A549 (cell line): ENCODE results near the gene JMJD4. TPM values are rescaled to one million over a fixed set of nuclear protein-coding genes. Genes with fewer than 3 reads are reported as not detected.

Source experiments
- ATAC-seq, 2 experiments: fragments of 200-7000 bp in 1 of 2; fragments of >200 bp in 1 of 2; cut with Nextera tagmentation in 1 of 2; cut with Tn5 transposase in 1 of 2; 3 replicates each; pipeline versions ENCODE4 v1.8.0 to v1.9.1; 2018 to 2020; ENCODE audit warnings: mild to moderate bottlenecking in 1 of 2, moderate library complexity in 1 of 2
- CTCF ChIA-PET: fragments of 300-600 bp; sonication (Branson Sonifier 250); formaldehyde crosslinking; extraction: SDS; loops from one replicate; lab custom pipeline; 2021; ENCODE audit warnings: antibody characterized with exemption, inconsistent platforms; lab: Yijun Ruan, JAX
- POLR2A ChIA-PET: fragments of 350-600 bp; formaldehyde crosslinking; extraction: SDS; loops from one replicate; lab custom pipeline; 2021; ENCODE audit warnings: antibody characterized with exemption, inconsistent platforms; lab: Yijun Ruan, JAX
- DNase-seq, 2 experiments: peaks; one replicate each; pipeline versions ENCODE4 v3.0.0 to v3.0.0-alpha.2; 2011 to 2016; ENCODE audit warnings: low read depth in 1 of 2, low spot score in 1 of 2
- FAIRE-seq: peaks from 2 replicates; lab custom pipeline; 2011; peaks lifted over from hg19 to GRCh38; lab: Jason Lieb, UNC
- H3K27ac ChIP-seq, 2 experiments: fragments of >200 bp; sonication (Bioruptor Twin); formaldehyde crosslinking; 3 replicates each; pipeline ENCODE4 v1.5.1; 2016 to 2017
- H3K4me1 ChIP-seq: fragments of >200 bp; sonication (Bioruptor Twin); formaldehyde crosslinking; 3 replicates; pipeline ENCODE4 v1.6.1; 2016
- H3K4me2 ChIP-seq: fragments of >200 bp; sonication (Bioruptor Twin); formaldehyde crosslinking; 3 replicates; pipeline ENCODE4 v1.6.1; 2016
- H3K4me3 ChIP-seq: fragments of >200 bp; sonication (Bioruptor Twin); formaldehyde crosslinking; 3 replicates; pipeline ENCODE4 v1.5.1; 2016
- H3K9me3 ChIP-seq: fragments of >200 bp; sonication (Bioruptor Twin); formaldehyde crosslinking; 3 replicates; pipeline ENCODE4 v1.6.1; 2016
- CBX2 ChIP-seq: fragments of 200-600 bp; sonication (generic); IDR thresholded peaks from 2 replicates; pipeline ENCODE4 v1.6.1; 2016; ENCODE audit warnings: low read depth, mild to moderate bottlenecking, borderline replicate concordance
- CBX8 ChIP-seq: fragments of 200-600 bp; sonication (generic); IDR thresholded peaks from 2 replicates; pipeline ENCODE4 v1.6.1; 2016
- CHD4 ChIP-seq: fragments of 200-600 bp; sonication (generic); IDR thresholded peaks from 2 replicates; pipeline ENCODE4 v1.6.1; 2016; ENCODE audit warnings: antibody characterized with exemption, mild to moderate bottlenecking, borderline replicate concordance
- MAZ ChIP-seq: fragments of 150-350 bp; IDR thresholded peaks from 2 replicates; pipeline ENCODE4 v1.6.1; 2014; ENCODE audit warnings: antibody characterized with exemption, low read depth, low read length, borderline replicate concordance
- RAD21 ChIP-seq, 2 experiments: fragments of >200 bp in 1 of 2; sonication (Bioruptor Twin) in 1 of 2; formaldehyde crosslinking in 1 of 2; IDR thresholded peaks in 1 of 2; conservative IDR thresholded peaks in 1 of 2; 2 replicates in 1 of 2; 3 replicates in 1 of 2; pipeline ENCODE4 v1.6.1; 2012 to 2018; ENCODE audit warnings: inconsistent platforms in 1 of 2
- RCOR1 ChIP-seq: fragments of 150-350 bp; IDR thresholded peaks from 2 replicates; pipeline ENCODE4 v1.6.1; 2014; ENCODE audit warnings: antibody characterized with exemption, low read length, low read depth
- SMC3 ChIP-seq: fragments of >200 bp; sonication (Bioruptor Twin); formaldehyde crosslinking; IDR thresholded peaks from 3 replicates; pipeline ENCODE4 v1.6.1; 2018; ENCODE audit warnings: inconsistent platforms
- ZFP36 ChIP-seq: fragments of 450-650 bp; IDR thresholded peaks from 2 replicates; pipeline ENCODE4 v1.6.1; 2014; ENCODE audit warnings: borderline replicate concordance; ENCODE audit not compliant: partially characterized antibody
- WGBS: methylation state at CpG from one replicate; pipeline ENCODE4 v1.1.6; 2017; ENCODE audit errors: missing lambda C conversion rate; 5-methylcytosine and 5-hydroxymethylcytosine counted together
- polyA plus RNA-seq, 4 experiments: library from polyadenylated mRNA; depleted of rRNA in 3 of 4; stranded (reverse); fragments of >200 nt; fragmentation: RNase III in 1 of 4; extraction: RNeasy Plus Mini Kit Qiagen cat#74134 plus additional on column Dnase treatment in 1 of 4; gene quantifications; 2 replicates in 3 of 4; 3 replicates in 1 of 4; pipeline ENCODE4 v1.2.3, GENCODE V29; 2011 to 2017
- TF ChIP-seq, protein P1 (sequence below): IDR thresholded peaks from 2 replicates; pipeline ENCODE4 v1.6.1; 2012
- TF ChIP-seq, protein P2 (sequence below): fragments of >200 bp; sonication (Bioruptor Twin); formaldehyde crosslinking; IDR thresholded peaks from 3 replicates; pipeline ENCODE4 v1.5.1; 2016
- TF ChIP-seq, protein P3 (sequence below): fragments of >200 bp; sonication (Bioruptor Twin); formaldehyde crosslinking; IDR thresholded peaks from 3 replicates; pipeline ENCODE4 v1.6.1; 2016
- TF ChIP-seq, protein P4 (sequence below): fragments of 250-450 bp; sonication (Bioruptor Pico); IDR thresholded peaks from 2 replicates; pipeline ENCODE4 v1.5.0; 2020; ENCODE audit warnings: low read depth, mild to moderate bottlenecking, moderate library complexity

The JMJD4 gene
- polyA plus RNA-seq, 2 of the 4 experiments (the other 2 are of a cell fraction): 18.8 to 21.2 TPM

DNA sequence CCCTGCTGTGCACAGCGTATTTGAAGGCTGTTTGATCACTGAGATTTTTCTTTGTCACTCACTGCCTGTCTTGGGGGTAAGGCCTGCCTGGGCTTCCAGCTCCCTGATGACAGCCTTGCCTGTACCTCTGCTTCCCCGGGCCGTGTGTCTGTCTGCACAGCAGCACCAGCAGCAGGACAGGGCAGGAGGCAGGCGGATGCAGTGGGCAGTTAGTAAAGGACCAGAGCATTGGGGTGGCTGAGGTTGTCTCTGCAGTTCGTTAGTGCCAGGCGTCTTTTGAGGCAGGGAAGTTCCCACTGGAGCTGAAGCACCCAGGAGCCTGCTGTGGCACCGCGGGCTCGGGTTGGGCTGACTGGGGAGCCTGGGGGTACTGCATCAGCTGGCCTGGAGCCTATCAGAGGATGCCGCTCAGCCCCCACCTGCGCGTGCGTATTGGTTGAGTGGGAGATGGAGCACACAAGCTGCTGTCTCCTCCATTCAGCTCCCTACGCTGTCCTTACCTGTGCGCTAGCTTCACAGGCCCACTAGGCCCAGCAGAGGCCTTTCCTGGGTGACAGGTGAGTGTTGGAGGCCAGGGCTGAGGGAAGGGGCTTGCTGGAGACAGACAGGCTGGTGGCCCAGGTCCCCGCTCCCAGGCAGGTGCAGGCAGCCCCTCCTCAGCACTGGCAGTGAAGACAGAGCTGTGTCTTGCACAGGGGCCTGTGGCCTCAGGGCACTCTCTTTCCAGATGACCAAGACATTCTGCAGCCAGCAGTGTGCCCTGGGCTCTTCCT lies 28.3 kb upstream of the JMJD4 start:
- no peak for FAIRE-seq
- ChIA-PET CTCF (interaction anchor here (0.7 to 9.8 kb wide), 22 partner anchors 8 to 311 kb away, joined by 3 to 166 read pairs (median 4); partner anchors contain the start of genes JMJD4 and WNT9A), POLR2A (no interaction called here)
- H3K4me3 ChIP-seq: no peak overlapping the region
- TF ChIP-seq MAZ (no peak), CBX2 (no peak), RCOR1 (no peak)
- no peak for DNase-seq
- 94% methylated on average over 12 of the region's 16 CpGs for WGBS
- H3K4me1 ChIP-seq: peaks cover 34% of the 10 kb centered on the region
- ATAC-seq: peak in 1 of 2 experiments; percentile 13; a peak in 2 of 6 replicates
- H3K27ac ChIP-seq: peak overlapping the region; percentile 62 to 74; a peak in 4 of 6 replicates
- no peaks in the 10 kb centered on the region for H3K9me3 ChIP-seq
- peak overlapping the region; percentile 52 for H3K4me2 ChIP-seq

DNA sequence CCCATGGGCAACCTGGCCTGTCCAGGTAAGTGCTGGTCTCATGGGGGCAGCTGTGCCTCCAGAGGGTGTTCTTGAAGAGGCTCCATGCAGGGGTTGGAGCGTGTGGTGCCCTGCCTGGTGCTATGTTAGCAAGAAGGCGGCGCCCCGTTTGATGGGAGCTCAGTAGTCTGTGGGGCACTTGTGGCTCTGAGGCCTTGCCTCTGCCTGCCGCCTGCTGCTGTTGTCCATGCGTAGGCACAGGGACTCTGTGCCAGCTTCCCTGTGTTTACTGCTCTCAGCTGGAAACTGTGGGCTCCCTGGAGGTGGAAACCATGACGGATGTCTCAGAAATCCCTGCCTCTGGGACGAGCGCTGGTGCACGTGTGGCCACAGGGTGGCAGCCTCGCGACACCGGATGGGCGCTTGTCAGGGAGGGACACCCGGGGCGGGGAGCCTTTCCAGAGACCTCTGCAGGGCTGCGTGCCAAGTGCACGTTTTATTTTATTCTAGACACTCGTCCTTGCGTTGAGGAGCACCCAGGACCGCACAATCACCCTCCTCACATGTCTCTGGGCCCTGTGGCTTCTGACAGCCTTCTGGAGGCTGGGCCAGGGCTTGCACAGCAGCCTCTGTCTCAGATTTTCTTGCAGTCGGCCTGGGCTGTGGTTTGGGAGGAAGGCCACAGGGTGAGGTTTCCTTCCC lies 27.3 kb upstream of the JMJD4 start:
- TF ChIP-seq SMC3: peak; percentile 93
- TF ChIP-seq CBX8: no peak
- TF ChIP-seq, protein P1, sequence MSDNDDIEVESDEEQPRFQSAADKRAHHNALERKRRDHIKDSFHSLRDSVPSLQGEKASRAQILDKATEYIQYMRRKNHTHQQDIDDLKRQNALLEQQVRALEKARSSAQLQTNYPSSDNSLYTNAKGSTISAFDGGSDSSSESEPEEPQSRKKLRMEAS: peak; percentile 72
- TF ChIP-seq, protein P2, sequence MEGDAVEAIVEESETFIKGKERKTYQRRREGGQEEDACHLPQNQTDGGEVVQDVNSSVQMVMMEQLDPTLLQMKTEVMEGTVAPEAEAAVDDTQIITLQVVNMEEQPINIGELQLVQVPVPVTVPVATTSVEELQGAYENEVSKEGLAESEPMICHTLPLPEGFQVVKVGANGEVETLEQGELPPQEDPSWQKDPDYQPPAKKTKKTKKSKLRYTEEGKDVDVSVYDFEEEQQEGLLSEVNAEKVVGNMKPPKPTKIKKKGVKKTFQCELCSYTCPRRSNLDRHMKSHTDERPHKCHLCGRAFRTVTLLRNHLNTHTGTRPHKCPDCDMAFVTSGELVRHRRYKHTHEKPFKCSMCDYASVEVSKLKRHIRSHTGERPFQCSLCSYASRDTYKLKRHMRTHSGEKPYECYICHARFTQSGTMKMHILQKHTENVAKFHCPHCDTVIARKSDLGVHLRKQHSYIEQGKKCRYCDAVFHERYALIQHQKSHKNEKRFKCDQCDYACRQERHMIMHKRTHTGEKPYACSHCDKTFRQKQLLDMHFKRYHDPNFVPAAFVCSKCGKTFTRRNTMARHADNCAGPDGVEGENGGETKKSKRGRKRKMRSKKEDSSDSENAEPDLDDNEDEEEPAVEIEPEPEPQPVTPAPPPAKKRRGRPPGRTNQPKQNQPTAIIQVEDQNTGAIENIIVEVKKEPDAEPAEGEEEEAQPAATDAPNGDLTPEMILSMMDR: peak; percentile 89
- no peak for TF ChIP-seq CHD4
- peak; percentile 91 to 94 for TF ChIP-seq RAD21 (conservative IDR thresholded peaks at IDR 0.05 in 1 of 2, IDR thresholded peaks at IDR 0.05 in 1 of 2)
- CTCF ChIA-PET: interaction anchor here (0.6 to 9.8 kb wide), 43 partner anchors 7 to 1565 kb away, joined by 3 to 166 read pairs (median 4); partner anchors contain the start of genes JMJD4 and WNT9A
- peaks cover 34% of the 10 kb centered on the region for H3K4me1 ChIP-seq
- WGBS: 26% methylated on average over 20 of the region's 22 CpGs
- peak; percentile 86 to 95 for ATAC-seq
- peak; percentile 79 to 98 for DNase-seq
- POLR2A ChIA-PET: no interaction called here
- FAIRE-seq: peak; percentile 23
- H3K4me3 ChIP-seq: no peak overlapping the region
- peak overlapping the region; percentile 62 to 74; a peak in 3 of 6 replicates for H3K27ac ChIP-seq
- no peaks in the 10 kb centered on the region for H3K9me3 ChIP-seq
- H3K4me2 ChIP-seq: peak overlapping the region; percentile 53

DNA sequence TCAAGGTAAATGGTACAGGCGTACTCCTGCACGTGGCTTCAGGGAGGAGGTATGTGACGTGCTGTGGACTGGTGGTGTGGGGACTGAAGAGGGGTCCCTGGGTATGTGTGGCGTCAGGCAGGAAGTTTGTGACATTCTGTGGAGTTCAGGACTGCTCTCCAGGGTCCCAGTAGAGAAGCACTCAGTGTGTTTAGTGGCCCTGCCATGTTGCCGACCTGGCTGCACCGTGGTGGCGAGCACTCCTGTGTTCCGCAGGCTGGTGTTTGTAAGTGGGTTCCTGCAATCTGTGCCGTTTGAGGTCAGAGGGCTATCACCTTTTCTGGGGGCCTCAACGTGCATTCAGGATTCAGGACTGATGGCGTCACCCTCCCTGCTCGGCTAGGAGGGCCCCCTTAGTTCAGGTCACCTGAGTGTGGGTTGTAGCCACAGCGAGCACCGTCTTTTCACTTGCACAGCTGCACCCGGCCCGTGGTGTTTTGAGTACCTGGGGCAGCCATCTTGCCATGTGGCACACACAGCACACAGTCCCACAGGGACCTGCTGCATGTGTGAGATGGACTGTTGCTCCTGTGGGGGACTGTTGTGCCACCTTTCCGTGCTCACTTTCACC lies 26.6 kb upstream of the JMJD4 start:
- FAIRE-seq (no peak), ATAC-seq (peak; percentile 17 to 28; a peak in 4 of 6 replicates), DNase-seq (no peak)
- Histone ChIP-seq H3K9me3 (no peaks in the 10 kb centered on the region), H3K4me3 (no peak overlapping the region), H3K4me2 (no peak overlapping the region), H3K4me1 (peaks cover 34% of the 10 kb centered on the region), H3K27ac (no peak overlapping the region)
- ChIA-PET POLR2A (no interaction called here), CTCF (interaction anchor here (0.6 to 9.8 kb wide), 34 partner anchors 8 to 1566 kb away, joined by 3 to 166 read pairs (median 4); partner anchors contain the start of genes JMJD4 and WNT9A)
- 79% methylated on average over 17 of the region's 17 CpGs for WGBS
- TF ChIP-seq ZFP36: no peak
- TF ChIP-seq, protein P3, sequence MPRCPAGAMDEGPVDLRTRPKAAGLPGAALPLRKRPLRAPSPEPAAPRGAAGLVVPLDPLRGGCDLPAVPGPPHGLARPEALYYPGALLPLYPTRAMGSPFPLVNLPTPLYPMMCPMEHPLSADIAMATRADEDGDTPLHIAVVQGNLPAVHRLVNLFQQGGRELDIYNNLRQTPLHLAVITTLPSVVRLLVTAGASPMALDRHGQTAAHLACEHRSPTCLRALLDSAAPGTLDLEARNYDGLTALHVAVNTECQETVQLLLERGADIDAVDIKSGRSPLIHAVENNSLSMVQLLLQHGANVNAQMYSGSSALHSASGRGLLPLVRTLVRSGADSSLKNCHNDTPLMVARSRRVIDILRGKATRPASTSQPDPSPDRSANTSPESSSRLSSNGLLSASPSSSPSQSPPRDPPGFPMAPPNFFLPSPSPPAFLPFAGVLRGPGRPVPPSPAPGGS: no peak
- TF ChIP-seq, protein P4, sequence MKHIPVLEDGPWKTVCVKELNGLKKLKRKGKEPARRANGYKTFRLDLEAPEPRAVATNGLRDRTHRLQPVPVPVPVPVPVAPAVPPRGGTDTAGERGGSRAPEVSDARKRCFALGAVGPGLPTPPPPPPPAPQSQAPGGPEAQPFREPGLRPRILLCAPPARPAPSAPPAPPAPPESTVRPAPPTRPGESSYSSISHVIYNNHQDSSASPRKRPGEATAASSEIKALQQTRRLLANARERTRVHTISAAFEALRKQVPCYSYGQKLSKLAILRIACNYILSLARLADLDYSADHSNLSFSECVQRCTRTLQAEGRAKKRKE (CRISPR knock-in tag): no peak
